Osteocyte (in vitro differentiated cells): ENCODE measurements around the gene GAL. TPM values are rescaled to one million over a fixed set of nuclear protein-coding genes. Genes with fewer than 3 reads are reported as not detected.

ENCODE experiments used
- DNase-seq: peaks from one replicate; pipeline ENCODE4 v3.0.0; 2021; ENCODE audit warnings: mixed read lengths; ENCODE audit not compliant: unreplicated experiment; ENCODE audit errors: extremely low spot score
- H3K27ac Mint-ChIP-seq: one replicate; pipeline ENCODE4 v1.8.0; 2021; ENCODE audit warnings: mild to moderate bottlenecking, mixed read lengths; ENCODE audit not compliant: unreplicated experiment
- H3K27me3 Mint-ChIP-seq: one replicate; pipeline ENCODE4 v1.8.0; 2021; ENCODE audit warnings: mixed read lengths; ENCODE audit not compliant: unreplicated experiment
- H3K36me3 Mint-ChIP-seq: one replicate; pipeline ENCODE4 v1.8.0; 2021; ENCODE audit warnings: mixed read lengths; ENCODE audit not compliant: unreplicated experiment
- H3K4me1 Mint-ChIP-seq: one replicate; pipeline ENCODE4 v1.8.0; 2021; ENCODE audit warnings: mixed read lengths; ENCODE audit not compliant: unreplicated experiment
- H3K4me3 Mint-ChIP-seq: one replicate; pipeline ENCODE4 v1.8.0; 2021; ENCODE audit warnings: mild to moderate bottlenecking, moderate library complexity, mixed read lengths; ENCODE audit not compliant: unreplicated experiment
- H3K9me3 Mint-ChIP-seq: one replicate; pipeline ENCODE4 v1.8.0; 2021; ENCODE audit warnings: mixed read lengths; ENCODE audit not compliant: unreplicated experiment
- CTCF ChIP-seq: fragments of 200-600 bp; sonication (generic); IDR thresholded peaks from 2 replicates; pipeline ENCODE4 v1.5.0; 2021; ENCODE audit warnings: antibody characterized with exemption, mild to moderate bottlenecking, moderate library complexity
- total RNA-seq: library from RNA; stranded (reverse); gene quantifications from 2 replicates; pipeline ENCODE4 v1.2.1, GENCODE V29; 2021

Gene GAL
- total RNA-seq, 1 donor from 2014 or later: not detected

GRCh38 chr11:68693484-68693882, 9.1 kb downstream of the GAL start:
- DNase-seq: no peak
- Mint-ChIP-seq H3K4me3 (no peak overlapping the region), H3K4me1 (no peaks in the 10 kb centered on the region), H3K36me3 (peaks cover 1% of the 10 kb centered on the region), H3K27ac (no peak overlapping the region), H3K9me3 (peaks cover 5% of the 10 kb centered on the region), H3K27me3 (peaks cover 62% of the 10 kb centered on the region)
- no peak for TF ChIP-seq CTCF

DNA sequence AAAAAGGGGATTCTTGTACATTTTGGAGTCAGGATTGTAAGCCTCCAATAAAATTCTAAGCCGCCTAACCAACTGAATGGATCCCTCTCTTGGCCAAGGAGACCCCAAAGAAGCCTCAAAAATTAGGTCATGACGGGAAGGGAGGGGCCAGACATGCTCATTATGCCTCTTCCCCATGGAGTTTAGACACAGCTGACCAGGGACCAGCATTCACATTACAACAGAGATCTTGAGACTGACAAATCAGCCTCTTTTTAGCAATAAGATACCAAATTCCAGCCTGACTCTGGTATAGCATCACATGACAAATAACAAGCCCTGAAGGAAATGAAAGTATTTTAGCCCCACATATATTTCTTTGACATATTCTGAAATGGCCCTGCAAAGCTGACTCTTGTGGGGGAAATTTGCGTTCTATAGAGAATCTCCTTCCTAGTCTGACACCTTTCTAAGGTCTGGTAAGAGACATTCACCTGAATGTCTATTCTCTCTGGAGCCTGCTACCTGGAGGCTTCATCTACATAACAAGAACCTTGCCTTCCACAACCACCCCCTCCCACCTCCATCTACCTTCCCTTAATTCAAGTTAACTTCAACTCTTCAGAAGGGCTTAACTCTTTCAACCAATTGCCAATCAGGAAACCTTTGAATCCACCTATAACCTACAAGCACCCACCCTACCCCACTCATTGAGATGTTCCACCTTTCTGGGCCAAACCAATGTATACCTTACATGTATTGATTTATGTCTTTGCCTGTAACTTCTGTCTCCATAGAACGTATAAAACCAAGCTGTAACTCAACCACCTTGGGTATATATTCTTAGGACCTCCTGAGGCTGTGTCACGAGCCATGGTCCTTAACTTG, 10.3 kb downstream of the GAL start:
- peaks cover 1% of the 10 kb centered on the region for H3K36me3 Mint-ChIP-seq
- H3K9me3 Mint-ChIP-seq: peaks cover 5% of the 10 kb centered on the region
- DNase-seq: no peak
- no peak for TF ChIP-seq CTCF
- H3K4me1 Mint-ChIP-seq: no peaks in the 10 kb centered on the region
- no peak overlapping the region for H3K27ac Mint-ChIP-seq
- no peak overlapping the region for H3K4me3 Mint-ChIP-seq
- H3K27me3 Mint-ChIP-seq: peaks cover 53% of the 10 kb centered on the region

DNA sequence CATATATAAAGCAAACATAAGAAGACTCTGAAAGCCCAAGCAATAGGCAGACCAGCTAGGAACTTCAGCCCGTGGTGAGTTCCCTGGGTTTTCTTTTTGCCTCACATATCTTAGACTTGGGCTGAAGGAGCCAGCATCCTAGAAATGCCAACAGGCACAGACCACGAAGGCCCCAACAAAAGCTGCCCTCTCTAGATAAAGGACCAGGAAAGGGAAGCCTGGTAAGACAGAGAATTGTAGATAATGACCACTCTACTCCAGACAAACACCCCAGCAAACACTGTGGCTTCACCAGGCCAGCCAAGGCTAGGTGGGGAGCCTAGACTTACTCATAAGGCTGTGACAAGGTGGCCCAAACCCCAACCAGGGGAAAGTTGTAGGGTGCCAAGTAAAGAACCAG, 11.2 kb downstream of the GAL start:
- peaks cover 49% of the 10 kb centered on the region for H3K27me3 Mint-ChIP-seq
- H3K9me3 Mint-ChIP-seq: peaks cover 5% of the 10 kb centered on the region
- no peak for DNase-seq
- no peaks in the 10 kb centered on the region for H3K4me1 Mint-ChIP-seq
- no peak overlapping the region for H3K27ac Mint-ChIP-seq
- peaks cover 1% of the 10 kb centered on the region for H3K36me3 Mint-ChIP-seq
- no peak for TF ChIP-seq CTCF
- no peak overlapping the region for H3K4me3 Mint-ChIP-seq

DNA sequence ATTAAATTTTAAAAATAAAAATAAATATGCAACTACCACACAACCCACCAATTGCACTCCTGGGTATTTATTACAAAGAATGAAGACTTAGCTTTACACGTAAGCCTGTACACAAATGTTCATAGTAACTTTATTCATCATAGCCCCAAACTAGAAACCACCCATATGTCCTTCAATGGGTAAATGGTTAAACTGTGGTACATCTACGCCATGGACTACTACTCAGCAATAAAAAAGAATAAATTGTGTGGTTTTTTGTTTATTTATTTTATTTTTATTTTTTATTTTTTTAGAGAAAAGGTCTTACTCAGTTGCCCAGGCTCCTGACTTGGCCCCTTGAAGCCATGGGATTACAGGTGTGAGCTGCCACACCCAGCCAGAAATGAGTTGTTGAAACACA, 14.6 kb downstream of the GAL start:
- Mint-ChIP-seq H3K27me3 (peaks cover 66% of the 10 kb centered on the region), H3K4me1 (no peaks in the 10 kb centered on the region)

More for the DNA sequence above, 14.6 kb downstream of the GAL start:
- H3K27ac Mint-ChIP-seq: no peak overlapping the region
- no peak for DNase-seq
- TF ChIP-seq CTCF: no peak
- H3K36me3 Mint-ChIP-seq: peaks cover 1% of the 10 kb centered on the region
- peaks cover 5% of the 10 kb centered on the region for H3K9me3 Mint-ChIP-seq
- no peak overlapping the region for H3K4me3 Mint-ChIP-seq
